Measurements from ENCODE around the gene FNDC10. TPM values are rescaled to one million over a fixed set of nuclear protein-coding genes. Genes with fewer than 3 reads are reported as not detected.

Gene FNDC10
- total RNA-seq, 1 donor from 2014 or later: 7.4 TPM

DNA sequence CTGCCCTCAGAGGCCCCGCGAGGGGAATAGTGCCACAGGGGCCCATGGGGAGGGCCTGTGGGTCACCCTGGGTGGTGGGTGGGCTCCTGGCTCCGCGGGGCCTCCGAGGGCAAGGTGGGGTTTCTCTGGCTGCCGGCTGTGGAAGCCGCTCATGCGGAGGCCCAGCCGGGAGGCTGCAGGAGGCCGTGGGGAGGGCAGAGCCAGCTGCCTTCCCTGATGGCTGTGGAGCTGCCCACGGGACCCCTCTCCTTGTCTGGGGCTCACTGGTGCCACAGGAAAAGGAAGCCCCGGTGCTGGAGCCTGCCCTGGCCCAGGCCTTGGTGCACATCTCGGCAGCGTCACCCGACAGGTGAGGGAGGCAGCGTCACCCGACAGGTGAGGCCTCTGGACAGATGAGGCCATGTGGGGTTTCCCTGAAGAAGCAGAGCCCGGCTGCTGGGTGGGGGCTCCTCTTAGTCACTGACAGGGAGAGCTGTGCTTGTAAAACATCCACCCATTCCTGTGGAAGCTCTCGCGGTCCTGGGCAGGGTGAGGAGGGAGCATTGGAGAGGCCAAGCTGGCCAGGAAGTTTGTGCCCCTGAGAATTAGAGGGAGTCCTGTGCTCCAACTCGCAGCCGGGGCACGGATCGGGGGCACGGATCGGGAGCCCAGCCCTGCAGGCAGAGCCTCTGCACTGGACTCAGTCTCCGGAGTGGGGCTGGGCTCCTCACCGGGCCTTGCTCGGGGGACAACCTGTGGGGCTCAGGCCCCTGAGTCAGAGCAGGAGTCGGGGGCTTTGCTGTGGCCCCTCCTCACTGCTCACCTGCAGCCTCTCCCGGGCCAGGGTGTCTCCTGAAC is 21.5 kb upstream of the FNDC10 start:
- Mint-ChIP-seq H3K4me1 (ENCODE audit: low read depth, unreplicated experiment) (peaks cover 15% of the 10 kb centered on the region), H3K4me3 (ENCODE audit: unreplicated experiment) (no peak overlapping the region), H3K9me3 (ENCODE audit: unreplicated experiment) (no peaks in the 10 kb centered on the region), H3K27me3 (ENCODE audit: low read depth, unreplicated experiment) (no peaks in the 10 kb centered on the region), H3K36me3 (ENCODE audit: low read depth, unreplicated experiment) (peaks cover 4% of the 10 kb centered on the region), H3K27ac (ENCODE audit: unreplicated experiment) (no peak overlapping the region)
- no peaks in the 10 kb centered on the region for H3K27me3 ChIP-seq (ENCODE audit: insufficient read depth, low read length)
- peaks cover 24% of the 10 kb centered on the region for H3K79me2 ChIP-seq (ENCODE audit: insufficient read depth, low read length)
- no peak overlapping the region for H3K4me2 ChIP-seq (ENCODE audit: low read length)
- no peak overlapping the region for H2AFZ ChIP-seq (ENCODE audit: low read depth, low read length)
- H3K4me3 ChIP-seq (ENCODE audit: insufficient read depth, low read depth, low read length): no peak overlapping the region
- peaks cover 16% of the 10 kb centered on the region for H3K4me1 ChIP-seq (ENCODE audit: insufficient read depth, low read length)
- no peak for FAIRE-seq
- H3K36me3 ChIP-seq (ENCODE audit: insufficient read depth, low read length): peaks cover 3% of the 10 kb centered on the region
- no peak for DNase-seq (ENCODE audit: low read depth)
- no peak for TF ChIP-seq EZH2 (IDR thresholded peaks at IDR 0.05; ENCODE audit: insufficient read depth, low read length)
- TF ChIP-seq, protein P1, sequence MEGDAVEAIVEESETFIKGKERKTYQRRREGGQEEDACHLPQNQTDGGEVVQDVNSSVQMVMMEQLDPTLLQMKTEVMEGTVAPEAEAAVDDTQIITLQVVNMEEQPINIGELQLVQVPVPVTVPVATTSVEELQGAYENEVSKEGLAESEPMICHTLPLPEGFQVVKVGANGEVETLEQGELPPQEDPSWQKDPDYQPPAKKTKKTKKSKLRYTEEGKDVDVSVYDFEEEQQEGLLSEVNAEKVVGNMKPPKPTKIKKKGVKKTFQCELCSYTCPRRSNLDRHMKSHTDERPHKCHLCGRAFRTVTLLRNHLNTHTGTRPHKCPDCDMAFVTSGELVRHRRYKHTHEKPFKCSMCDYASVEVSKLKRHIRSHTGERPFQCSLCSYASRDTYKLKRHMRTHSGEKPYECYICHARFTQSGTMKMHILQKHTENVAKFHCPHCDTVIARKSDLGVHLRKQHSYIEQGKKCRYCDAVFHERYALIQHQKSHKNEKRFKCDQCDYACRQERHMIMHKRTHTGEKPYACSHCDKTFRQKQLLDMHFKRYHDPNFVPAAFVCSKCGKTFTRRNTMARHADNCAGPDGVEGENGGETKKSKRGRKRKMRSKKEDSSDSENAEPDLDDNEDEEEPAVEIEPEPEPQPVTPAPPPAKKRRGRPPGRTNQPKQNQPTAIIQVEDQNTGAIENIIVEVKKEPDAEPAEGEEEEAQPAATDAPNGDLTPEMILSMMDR (IDR thresholded peaks at IDR 0.05; ENCODE audit: insufficient read depth, low read depth, low read length): no peak
- H3K9ac ChIP-seq (ENCODE audit: low read length): no peak overlapping the region
- no peaks in the 10 kb centered on the region for H3K9me3 ChIP-seq (ENCODE audit: insufficient read depth, low read depth, low read length)
- peaks cover 68% of the 10 kb centered on the region for H4K20me1 ChIP-seq (ENCODE audit: insufficient read depth, low read length)
- H3K27ac ChIP-seq (ENCODE audit: low read depth, low read length): no peak overlapping the region

GRCh38 chr1:1620433-1621139 is 20.7 kb upstream of the FNDC10 start:
- Mint-ChIP-seq H3K36me3 (ENCODE audit: low read depth, unreplicated experiment) (peaks cover 4% of the 10 kb centered on the region), H3K27ac (ENCODE audit: unreplicated experiment) (no peak overlapping the region), H3K27me3 (ENCODE audit: low read depth, unreplicated experiment) (no peaks in the 10 kb centered on the region), H3K4me1 (ENCODE audit: low read depth, unreplicated experiment) (peaks cover 15% of the 10 kb centered on the region), H3K9me3 (ENCODE audit: unreplicated experiment) (no peaks in the 10 kb centered on the region), H3K4me3 (ENCODE audit: unreplicated experiment) (no peak overlapping the region)
- H3K36me3 ChIP-seq (ENCODE audit: insufficient read depth, low read length): peaks cover 3% of the 10 kb centered on the region
- no peaks in the 10 kb centered on the region for H3K27me3 ChIP-seq (ENCODE audit: insufficient read depth, low read length)
- no peak overlapping the region for H3K4me2 ChIP-seq (ENCODE audit: low read length)
- TF ChIP-seq, protein P1 (IDR thresholded peaks at IDR 0.05; ENCODE audit: insufficient read depth, low read depth, low read length): no peak
- TF ChIP-seq EZH2 (IDR thresholded peaks at IDR 0.05; ENCODE audit: insufficient read depth, low read length): no peak
- H3K9me3 ChIP-seq (ENCODE audit: insufficient read depth, low read depth, low read length): no peaks in the 10 kb centered on the region
- H2AFZ ChIP-seq (ENCODE audit: low read depth, low read length): no peak overlapping the region
- no peak overlapping the region for H3K4me3 ChIP-seq (ENCODE audit: insufficient read depth, low read depth, low read length)
- peaks cover 28% of the 10 kb centered on the region for H3K79me2 ChIP-seq (ENCODE audit: insufficient read depth, low read length)
- H3K4me1 ChIP-seq (ENCODE audit: insufficient read depth, low read length): peaks cover 18% of the 10 kb centered on the region
- FAIRE-seq (no peak), DNase-seq (ENCODE audit: low read depth) (no peak)
- no peak overlapping the region for H3K9ac ChIP-seq (ENCODE audit: low read length)
- H4K20me1 ChIP-seq (ENCODE audit: insufficient read depth, low read length): peaks cover 69% of the 10 kb centered on the region
- H3K27ac ChIP-seq (ENCODE audit: low read depth, low read length): no peak overlapping the region
